Measurements from ENCODE around the gene NOL3. TPM values are rescaled to one million over a fixed set of nuclear protein-coding genes. Genes with fewer than 3 reads are reported as not detected.

Gene NOL3
- total RNA-seq, 4 donors from 2014 or later = 55.5 to 95.4 (median 76.6) TPM

- H3K9me3 ChIP-seq = no peaks in the 10 kb centered on the region
- peaks cover 0 to 86% (median 0%) of the 10 kb centered on the region in 3 donors for H3K36me3 ChIP-seq
- TF ChIP-seq CTCF (IDR thresholded peaks at IDR 0.05) (no peak), EP300 (IDR thresholded peaks at IDR 0.05) (no peak), POLR2A (IDR thresholded peaks at IDR 0.05) (no peak)
- no peak overlapping the region for H3K4me3 ChIP-seq
- DNase-seq (ENCODE audit: low spot score in 2 of 2) = no peak
- H3K4me1 ChIP-seq = no peaks in the 10 kb centered on the region
- 80 to 84% methylated on average over 8 of the region's 8 CpGs for WGBS, 2 donors
- H3K27me3 ChIP-seq = no peaks in the 10 kb centered on the region
- no peak overlapping the region for H3K27ac ChIP-seq
Observed at GRCh38 chr16:67209565-67209964, 39.2 kb downstream of the NOL3 start.

GRCh38 chr16:67210069-67210937 lies 40.0 kb downstream of the NOL3 start:
- Histone ChIP-seq H3K27ac (no peak overlapping the region), H3K27me3 (no peaks in the 10 kb centered on the region), H3K9me3 (no peaks in the 10 kb centered on the region), H3K4me1 (no peaks in the 10 kb centered on the region), H3K36me3 (peaks cover 0 to 89% (median 0%) of the 10 kb centered on the region in 3 donors), H3K4me3 (no peak overlapping the region)
- DNase-seq (ENCODE audit: low spot score in 2 of 2) = no peak
- TF ChIP-seq CTCF (IDR thresholded peaks at IDR 0.05) (no peak), POLR2A (IDR thresholded peaks at IDR 0.05) (no peak), EP300 (IDR thresholded peaks at IDR 0.05) (no peak)
- WGBS, 2 donors = 89 to 92% methylated on average over 23 to 25 of the region's 25 CpGs

GRCh38 chr16:67211674-67212073 lies 41.3 kb downstream of the NOL3 start:
- Histone ChIP-seq H3K4me1 (peaks cover 0 to 9% (median 0%) of the 10 kb centered on the region in 4 donors), H3K27ac (no peak overlapping the region), H3K4me3 (no peak overlapping the region), H3K27me3 (no peaks in the 10 kb centered on the region), H3K36me3 (peaks cover 0 to 83% (median 0%) of the 10 kb centered on the region in 3 donors), H3K9me3 (no peaks in the 10 kb centered on the region)
- DNase-seq (ENCODE audit: low spot score in 2 of 2) = no peak
- TF ChIP-seq POLR2A (IDR thresholded peaks at IDR 0.05) = no peak
- WGBS, 2 donors = 70 to 78% methylated on average over 7 of the region's 7 CpGs

DNA sequence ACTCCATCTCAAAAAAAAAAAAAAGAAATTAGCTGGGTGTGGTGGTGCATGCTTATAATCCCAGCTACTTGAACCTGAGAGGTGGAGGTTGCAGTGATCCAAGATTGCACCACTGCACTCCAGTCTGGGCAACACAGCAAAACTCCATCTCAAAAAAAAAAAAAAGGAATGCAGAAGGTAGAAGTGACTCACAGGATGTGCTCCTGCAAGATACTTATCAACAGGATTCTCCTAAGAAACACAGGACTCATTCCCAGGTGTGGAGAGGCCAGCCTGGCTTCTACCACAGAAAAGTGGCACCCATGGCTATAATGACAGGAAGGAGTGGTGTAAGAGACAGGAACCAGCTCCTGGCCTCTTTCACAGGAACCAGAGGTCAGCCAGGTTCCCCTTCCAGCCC lies 42.4 kb downstream of the NOL3 start:
- H3K36me3 ChIP-seq = peaks cover 0 to 83% (median 0%) of the 10 kb centered on the region in 3 donors
- TF ChIP-seq CTCF (IDR thresholded peaks at IDR 0.05) (no peak), POLR2A (IDR thresholded peaks at IDR 0.05) (no peak), EP300 (IDR thresholded peaks at IDR 0.05) (no peak)
- no peak overlapping the region for H3K4me3 ChIP-seq
- no peak for DNase-seq (ENCODE audit: low spot score in 2 of 2)
- no peaks in the 10 kb centered on the region for H3K27me3 ChIP-seq
- H3K27ac ChIP-seq = no peak overlapping the region
- peaks cover 0 to 14% (median 0%) of the 10 kb centered on the region in 4 donors for H3K4me1 ChIP-seq
- no peaks in the 10 kb centered on the region for H3K9me3 ChIP-seq

GRCh38 chr16:67213197-67214019 lies 43.1 kb downstream of the NOL3 start:
- Histone ChIP-seq H3K27me3 (no peaks in the 10 kb centered on the region), H3K36me3 (peaks cover 0 to 77% (median 0%) of the 10 kb centered on the region in 3 donors), H3K9me3 (no peaks in the 10 kb centered on the region), H3K27ac (no peak overlapping the region), H3K4me1 (peaks cover 0 to 14% (median 0%) of the 10 kb centered on the region in 4 donors), H3K4me3 (no peak overlapping the region)
- 65 to 72% methylated on average over 7 to 8 of the region's 8 CpGs for WGBS, 2 donors
- TF ChIP-seq EP300 (IDR thresholded peaks at IDR 0.05) = no peak
- no peak for TF ChIP-seq CTCF (IDR thresholded peaks at IDR 0.05)
- TF ChIP-seq POLR2A (IDR thresholded peaks at IDR 0.05) = no peak
- no peak for DNase-seq (ENCODE audit: low spot score in 2 of 2)

Measured in tibial nerve (tissue), 4 donors.